ENCODE measurements around the gene DAZ1.
"Not testable (repeated sequence)": the region's sequence is repeated elsewhere in the genome, so short reads cannot be mapped to it uniquely, and the experiment has no call there.

The DAZ1 gene, protein sequence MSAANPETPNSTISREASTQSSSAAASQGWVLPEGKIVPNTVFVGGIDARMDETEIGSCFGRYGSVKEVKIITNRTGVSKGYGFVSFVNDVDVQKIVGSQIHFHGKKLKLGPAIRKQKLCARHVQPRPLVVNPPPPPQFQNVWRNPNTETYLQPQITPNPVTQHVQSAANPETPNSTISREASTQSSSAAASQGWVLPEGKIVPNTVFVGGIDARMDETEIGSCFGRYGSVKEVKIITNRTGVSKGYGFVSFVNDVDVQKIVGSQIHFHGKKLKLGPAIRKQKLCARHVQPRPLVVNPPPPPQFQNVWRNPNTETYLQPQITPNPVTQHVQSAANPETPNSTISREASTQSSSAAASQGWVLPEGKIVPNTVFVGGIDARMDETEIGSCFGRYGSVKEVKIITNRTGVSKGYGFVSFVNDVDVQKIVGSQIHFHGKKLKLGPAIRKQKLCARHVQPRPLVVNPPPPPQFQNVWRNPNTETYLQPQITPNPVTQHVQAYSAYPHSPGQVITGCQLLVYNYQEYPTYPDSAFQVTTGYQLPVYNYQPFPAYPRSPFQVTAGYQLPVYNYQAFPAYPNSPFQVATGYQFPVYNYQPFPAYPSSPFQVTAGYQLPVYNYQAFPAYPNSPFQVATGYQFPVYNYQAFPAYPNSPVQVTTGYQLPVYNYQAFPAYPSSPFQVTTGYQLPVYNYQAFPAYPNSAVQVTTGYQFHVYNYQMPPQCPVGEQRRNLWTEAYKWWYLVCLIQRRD

DNA sequence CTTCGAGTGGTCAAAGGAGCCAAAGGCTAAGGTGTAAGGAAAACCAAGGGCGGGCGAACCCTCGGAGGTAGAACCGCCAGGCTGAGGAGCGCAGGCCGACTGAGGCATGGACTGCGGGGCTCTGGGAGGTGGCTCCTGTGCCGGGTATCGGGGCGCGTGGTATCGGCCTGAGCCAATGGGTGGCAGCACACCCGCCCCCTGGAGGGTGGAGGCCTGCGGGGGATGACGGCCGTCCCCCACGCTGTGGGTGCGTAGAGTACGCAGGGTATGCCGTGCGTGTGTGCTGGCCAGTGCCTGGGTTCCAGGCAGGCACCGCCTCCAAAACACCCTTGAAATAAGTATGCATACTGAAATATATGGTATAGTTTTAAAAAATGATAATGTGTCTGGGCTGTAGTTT is at the start of gene DAZ1:
Gene DAZ1 (minus strand): TSS at position 101 of the 400 bp plus-strand sequence. CDS start 208 bp downstream, outside the sequence.
- not testable (repeated sequence) for DNase-seq (ENCODE audit: low read depth, low spot score)

DNA sequence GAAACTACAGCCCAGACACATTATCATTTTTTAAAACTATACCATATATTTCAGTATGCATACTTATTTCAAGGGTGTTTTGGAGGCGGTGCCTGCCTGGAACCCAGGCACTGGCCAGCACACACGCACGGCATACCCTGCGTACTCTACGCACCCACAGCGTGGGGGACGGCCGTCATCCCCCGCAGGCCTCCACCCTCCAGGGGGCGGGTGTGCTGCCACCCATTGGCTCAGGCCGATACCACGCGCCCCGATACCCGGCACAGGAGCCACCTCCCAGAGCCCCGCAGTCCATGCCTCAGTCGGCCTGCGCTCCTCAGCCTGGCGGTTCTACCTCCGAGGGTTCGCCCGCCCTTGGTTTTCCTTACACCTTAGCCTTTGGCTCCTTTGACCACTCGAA is 20.4 kb upstream of the DAZ1 start, which contains the start of gene DAZ2:
Gene DAZ2 (plus strand): TSS at position 301 of the 400 bp plus-strand sequence. CDS start 208 bp downstream, outside the sequence.
- H3K27ac ChIP-seq; DNase-seq (ENCODE audit: low read depth, low spot score): not testable (repeated sequence)

More for the DNA sequence above, at the start of gene DAZ1:
- not testable (repeated sequence) for H3K27ac ChIP-seq

DNA sequence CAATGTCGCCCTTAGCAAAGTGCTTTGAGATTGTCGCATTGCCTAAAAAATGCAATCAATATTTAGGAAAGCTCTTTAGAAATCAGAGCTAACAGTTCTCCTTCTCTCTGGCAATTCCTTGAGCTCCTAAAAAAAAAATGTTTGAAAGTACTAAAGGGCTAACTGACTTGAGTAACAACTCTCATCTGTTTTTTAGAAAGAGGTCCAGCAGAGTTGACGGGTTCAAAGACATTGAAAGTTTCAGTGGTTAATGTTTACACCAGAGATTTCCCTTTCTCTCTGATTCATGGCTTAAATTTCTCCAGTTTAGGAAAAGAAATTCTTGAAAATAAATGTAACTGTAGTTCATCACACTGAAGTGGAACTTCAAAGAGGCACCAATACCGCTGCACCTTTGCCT is 11.9 kb upstream of the DAZ1 start:
- not testable (repeated sequence) for DNase-seq (ENCODE audit: low read depth, low spot score); H3K27ac ChIP-seq

DNA sequence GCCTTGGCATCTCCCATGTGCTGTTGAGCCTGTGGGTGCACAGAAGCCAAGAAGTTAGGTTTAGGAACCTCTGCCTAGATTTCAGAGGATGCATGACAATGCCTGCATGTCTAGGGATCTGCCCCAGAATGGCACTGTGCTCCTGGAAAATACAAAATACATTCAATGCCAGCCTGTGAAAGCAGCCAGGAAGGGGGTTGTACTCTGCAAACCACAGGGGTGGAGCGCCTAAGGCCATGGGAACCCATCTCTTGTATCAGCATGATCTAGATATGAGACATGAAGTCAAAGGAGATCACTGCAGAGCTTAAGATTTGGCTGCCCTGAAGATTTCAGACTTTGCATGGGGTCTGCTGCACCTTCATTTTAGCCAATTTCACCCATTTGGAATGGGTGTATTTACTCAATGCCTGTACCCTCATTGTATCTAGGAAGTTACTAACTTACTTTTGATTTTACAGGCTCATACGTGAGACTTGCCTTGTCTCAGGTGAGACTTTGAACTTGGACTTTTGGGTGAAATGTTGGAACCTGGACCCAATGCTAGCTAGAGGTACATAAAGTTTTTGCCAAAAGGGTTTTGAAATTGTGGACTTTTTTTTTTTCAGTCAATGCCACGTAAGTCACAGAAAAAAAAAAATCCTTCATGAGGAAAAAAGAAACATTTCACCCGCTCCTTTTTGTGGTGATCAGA is 11.1 kb upstream of the DAZ1 start:
- not testable (repeated sequence) for H3K27ac ChIP-seq; DNase-seq (ENCODE audit: low read depth, low spot score)

DNA sequence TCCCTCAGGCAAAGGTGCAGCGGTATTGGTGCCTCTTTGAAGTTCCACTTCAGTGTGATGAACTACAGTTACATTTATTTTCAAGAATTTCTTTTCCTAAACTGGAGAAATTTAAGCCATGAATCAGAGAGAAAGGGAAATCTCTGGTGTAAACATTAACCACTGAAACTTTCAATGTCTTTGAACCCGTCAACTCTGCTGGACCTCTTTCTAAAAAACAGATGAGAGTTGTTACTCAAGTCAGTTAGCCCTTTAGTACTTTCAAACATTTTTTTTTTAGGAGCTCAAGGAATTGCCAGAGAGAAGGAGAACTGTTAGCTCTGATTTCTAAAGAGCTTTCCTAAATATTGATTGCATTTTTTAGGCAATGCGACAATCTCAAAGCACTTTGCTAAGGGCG is 8.6 kb upstream of the DAZ1 start:
- DNase-seq (ENCODE audit: low read depth, low spot score); H3K27ac ChIP-seq: not testable (repeated sequence)
